Heart left ventricle (tissue), 16 donors: ENCODE measurements around the gene MYO5C. TPM values are rescaled to one million over a fixed set of nuclear protein-coding genes. Genes with fewer than 3 reads are reported as not detected.

Source experiments
- ATAC-seq, 4 donors: fragments of 200-7000 bp; cut with Tn5 transposase; one replicate each; pipeline ENCODE4 v1.9.1; 2020 to 2022; ENCODE audit warnings: moderate library complexity in 4 of 4, mild to moderate bottlenecking in 3 of 4, moderate number of reproducible peaks in 1 of 4
- DNase-seq, 5 donors: peaks; one replicate each; pipeline ENCODE4 v3.0.0-alpha.2; 2020
- H3K27ac ChIP-seq, 12 donors: fragments of 200-600 bp; sonication (generic) in 4 of 12; one replicate each; pipeline versions ENCODE4 v1.5.0 to v1.8.0; 2016 to 2022; ENCODE audit warnings: mild to moderate bottlenecking in 2 of 12
- H3K27me3 ChIP-seq, 9 donors: fragments of 200-600 bp; sonication (generic) in 2 of 9; one replicate each; pipeline versions ENCODE4 v1.5.1 to v1.8.0; 2016 to 2022; ENCODE audit warnings: mild to moderate bottlenecking in 3 of 9
- H3K36me3 ChIP-seq, 9 donors: fragments of 200-600 bp; sonication (generic) in 2 of 9; one replicate each; pipeline versions ENCODE4 v1.5.0 to v1.8.0; 2018 to 2022; ENCODE audit warnings: mild to moderate bottlenecking in 2 of 9
- H3K4me1 ChIP-seq, 12 donors: fragments of 200-600 bp; sonication (generic) in 4 of 12; one replicate each; pipeline versions ENCODE4 v1.5.0 to v1.8.0; 2016 to 2022; ENCODE audit warnings: mild to moderate bottlenecking in 3 of 12
- H3K4me3 ChIP-seq, 12 donors: fragments of 200-600 bp; sonication (generic) in 4 of 12; one replicate each; pipeline versions ENCODE4 v1.5.0 to v1.8.0; 2017 to 2022; ENCODE audit warnings: mild to moderate bottlenecking in 9 of 12, moderate library complexity in 4 of 12
- H3K9me3 ChIP-seq, 12 donors: fragments of 200-600 bp; sonication (generic) in 4 of 12; one replicate each; pipeline versions ENCODE4 v1.5.0 to v1.8.0; 2016 to 2022; ENCODE audit warnings: mild to moderate bottlenecking in 1 of 12
- POLR2A ChIP-seq, 2 donors: fragments of 450-650 bp; IDR thresholded peaks; one replicate each; pipeline ENCODE4 v1.6.1; 2017; ENCODE audit warnings: antibody characterized with exemption in 2 of 2, mild to moderate bottlenecking in 2 of 2, moderate library complexity in 2 of 2
- WGBS, 4 donors: extraction: QIAGEN DNeasy Blood & Tissue Kit in 2 of 4; methylation state at CpG; one replicate each; pipeline versions ENCODE4 v1.1.5 to v1.1.7; 2013 to 2018; 5-methylcytosine and 5-hydroxymethylcytosine counted together
- intact Hi-C, 10 donors: fragments of 100-400 bp; cut with DNase I; formaldehyde crosslinking; loops; one replicate each; pipeline versions ENCODE4 v1.11.1 to v1.14.2; 2022
- polyA plus RNA-seq, 2 donors: library from polyadenylated mRNA; stranded (reverse); fragments of 200-250 nt; gene quantifications; one replicate each; pipeline ENCODE4 v1.2.3, GENCODE V29; 2013
- total RNA-seq, 9 donors: library from RNA; depleted of rRNA in 2 of 9; stranded (reverse); fragments of >200 nt in 2 of 9; fragmentation: NEBNext Ultra II Directional in 3 of 9; extraction: Animal tissue kit (Norgen Biotek cat#: 25700) in 3 of 9; gene quantifications; one replicate each; pipeline versions ENCODE4 v1.1.0 to v1.2.4, GENCODE V29; 2016 to 2023
- TF ChIP-seq, protein P1 (sequence below), 12 donors: fragments of 200-600 bp; sonication (generic) in 4 of 12; IDR thresholded peaks; one replicate each; pipeline versions ENCODE4 v1.5.0 to v1.8.0; 2018 to 2022; ENCODE audit warnings: antibody characterized with exemption in 12 of 12, mild to moderate bottlenecking in 5 of 12
- donor health status: ischemic (EF 13 %, LVEDD 7.1; RV severe dilation, severe dysfunction).
- donor health status: healthy with polysubstance abuse.
- donor health status: DM: no; HTN: yes; CAD: no.
- donor health status: DM: no; HTN: no; CAD: no.
- donor health status: ischemic (EF 25% LVEDD 6.9; RV normal size, moderate dysfunction).
- donor health status: ischemic (EF 25% LVEDD 5.7; RV mildly dilated, moderate dysfunction).
- donor health status: healthy.
- donor health status: DM: yes; HTN: yes; CAD: no.
- donor health status: ischemic (EF 35%, LVEDD 5.7; RV mildly dilated, moderate dysfunction).
- donor health status: nonischemic (EF 11% LVEDD 7.7; RV severe dilation, severe dysfunction).
- donor health status: DM: yes; HTN: yes; CAD: no.
- donor health status: PGD.
- donor health status: ischemic (EF 29% LVEDD 5.4; RV normal size, mild dysfunction).
- donor health status: nonischemic (EF 23%, LVEDD 6.1; RV moderate dilation, normal function).

MYO5C gene
- total and polyA plus RNA-seq, 11 donors: 0.89 to 7.2 (median 2.3) TPM

DNA sequence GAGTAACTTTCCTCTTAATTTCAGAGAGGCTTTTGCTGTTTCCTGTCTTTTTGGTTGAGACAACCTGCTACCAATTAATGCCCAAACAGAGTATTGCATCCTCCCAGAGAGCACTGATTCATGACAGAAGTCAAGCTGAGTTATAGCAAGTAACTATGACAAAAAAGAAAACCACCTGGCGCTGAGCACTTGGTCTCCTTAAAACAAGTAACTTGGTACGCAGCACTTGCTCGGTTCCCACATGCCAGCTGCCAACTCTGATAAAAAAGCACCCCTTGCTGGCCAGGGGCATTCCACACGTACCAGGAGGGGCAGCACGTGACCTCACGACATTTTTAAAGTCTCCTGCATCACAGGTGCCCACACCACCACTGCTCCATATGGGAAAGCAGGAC, 13.5 kb upstream of the MYO5C start:
- 47 to 62% (median 57%) methylated on average over 6 of the region's 6 CpGs for WGBS, 4 donors
- no peak for TF ChIP-seq POLR2A (IDR thresholded peaks at IDR 0.05)
- TF ChIP-seq, protein P1, sequence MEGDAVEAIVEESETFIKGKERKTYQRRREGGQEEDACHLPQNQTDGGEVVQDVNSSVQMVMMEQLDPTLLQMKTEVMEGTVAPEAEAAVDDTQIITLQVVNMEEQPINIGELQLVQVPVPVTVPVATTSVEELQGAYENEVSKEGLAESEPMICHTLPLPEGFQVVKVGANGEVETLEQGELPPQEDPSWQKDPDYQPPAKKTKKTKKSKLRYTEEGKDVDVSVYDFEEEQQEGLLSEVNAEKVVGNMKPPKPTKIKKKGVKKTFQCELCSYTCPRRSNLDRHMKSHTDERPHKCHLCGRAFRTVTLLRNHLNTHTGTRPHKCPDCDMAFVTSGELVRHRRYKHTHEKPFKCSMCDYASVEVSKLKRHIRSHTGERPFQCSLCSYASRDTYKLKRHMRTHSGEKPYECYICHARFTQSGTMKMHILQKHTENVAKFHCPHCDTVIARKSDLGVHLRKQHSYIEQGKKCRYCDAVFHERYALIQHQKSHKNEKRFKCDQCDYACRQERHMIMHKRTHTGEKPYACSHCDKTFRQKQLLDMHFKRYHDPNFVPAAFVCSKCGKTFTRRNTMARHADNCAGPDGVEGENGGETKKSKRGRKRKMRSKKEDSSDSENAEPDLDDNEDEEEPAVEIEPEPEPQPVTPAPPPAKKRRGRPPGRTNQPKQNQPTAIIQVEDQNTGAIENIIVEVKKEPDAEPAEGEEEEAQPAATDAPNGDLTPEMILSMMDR (IDR thresholded peaks at IDR 0.05): no peak
- Histone ChIP-seq H3K4me3 (no peak overlapping the region), H3K27ac (no peak overlapping the region), H3K36me3 (peaks cover 0 to 48% (median 28%) of the 10 kb centered on the region in 9 donors), H3K9me3 (no peaks in the 10 kb centered on the region), H3K27me3 (no peaks in the 10 kb centered on the region), H3K4me1 (peaks cover 0 to 13% (median 5%) of the 10 kb centered on the region in 12 donors)
- DNase-seq (no peak), ATAC-seq (peak in 1 of 4 donors; percentile 41)
- intact Hi-C loops: no loop called here

DNA sequence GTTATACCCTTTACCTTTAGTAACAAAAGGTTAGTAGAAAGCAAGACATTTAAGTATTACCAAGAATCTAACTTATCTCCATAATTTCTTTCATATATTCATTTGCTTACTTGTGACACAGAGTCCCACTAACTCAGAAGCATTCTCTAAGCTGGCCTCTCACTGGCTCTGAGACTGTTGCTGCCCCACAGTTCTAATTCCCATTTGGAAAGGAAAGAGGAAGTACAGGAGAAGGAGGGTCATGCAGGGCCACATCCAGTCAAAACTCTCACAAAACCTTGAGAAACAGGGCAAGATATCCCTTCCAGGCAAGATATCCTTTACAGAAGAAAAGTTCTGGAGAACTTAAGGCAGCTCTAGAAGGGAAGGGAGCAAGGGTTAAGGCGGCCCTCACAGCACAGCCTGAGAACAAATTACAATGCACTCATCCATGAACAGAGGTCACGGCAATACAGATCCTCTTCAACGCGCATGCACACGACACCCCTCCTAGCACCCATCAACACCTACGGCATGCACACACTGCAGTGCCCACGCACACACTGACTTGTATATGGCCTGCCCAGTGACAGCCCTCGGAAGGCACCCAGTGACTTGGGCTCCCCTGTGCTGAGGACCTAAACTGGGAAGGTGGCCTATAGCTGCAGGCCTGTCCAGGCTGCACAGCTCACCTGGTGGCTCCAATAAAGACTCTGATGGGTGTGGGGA, 13.0 kb upstream of the MYO5C start:
- no peak overlapping the region for H3K27ac ChIP-seq
- no peak overlapping the region for H3K4me3 ChIP-seq
- H3K36me3 ChIP-seq: peaks cover 0 to 42% (median 23%) of the 10 kb centered on the region in 9 donors
- ATAC-seq (peak in 3 of 4 donors; percentile 54 to 60 (median 58)), DNase-seq (no peak)
- H3K9me3 ChIP-seq: no peaks in the 10 kb centered on the region
- no peak for TF ChIP-seq POLR2A (IDR thresholded peaks at IDR 0.05)
- TF ChIP-seq, protein P1 (IDR thresholded peaks at IDR 0.05): no peak
- H3K27me3 ChIP-seq: no peaks in the 10 kb centered on the region
- peaks cover 0 to 13% (median 5%) of the 10 kb centered on the region in 12 donors for H3K4me1 ChIP-seq
- 59 to 73% (median 61%) methylated on average over 8 of the region's 8 CpGs for WGBS, 4 donors
- intact Hi-C loops: no loop called here

DNA sequence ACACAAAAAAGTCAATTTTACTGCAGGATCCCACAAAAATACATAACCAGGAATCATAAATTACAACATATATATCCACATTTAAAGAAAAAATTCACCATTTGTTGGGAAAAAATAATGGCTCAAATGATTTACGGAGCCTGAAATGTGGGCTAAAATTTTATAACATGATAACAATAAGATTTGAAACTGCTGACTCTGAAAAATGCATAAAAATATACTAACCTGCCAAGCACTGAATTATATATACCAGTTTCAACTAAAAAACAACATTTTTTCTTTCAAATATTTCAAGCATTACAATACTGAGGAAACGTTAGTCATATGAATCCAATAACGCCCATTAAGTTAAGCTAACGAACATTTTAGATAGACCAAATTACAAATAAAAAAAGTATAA, 12.2 kb upstream of the MYO5C start:
- Histone ChIP-seq H3K27me3 (no peaks in the 10 kb centered on the region), H3K9me3 (no peaks in the 10 kb centered on the region), H3K4me3 (no peak overlapping the region), H3K4me1 (peaks cover 0 to 13% (median 5%) of the 10 kb centered on the region in 12 donors), H3K36me3 (peaks cover 0 to 35% (median 15%) of the 10 kb centered on the region in 9 donors), H3K27ac (no peak overlapping the region)
- ATAC-seq: no peak
- 95 to 98% (median 96%) methylated on average over 4 of the region's 4 CpGs for WGBS, 4 donors
- intact Hi-C loops: no loop called here
- TF ChIP-seq, protein P1 (IDR thresholded peaks at IDR 0.05): no peak
- no peak for TF ChIP-seq POLR2A (IDR thresholded peaks at IDR 0.05)
- no peak for DNase-seq

DNA sequence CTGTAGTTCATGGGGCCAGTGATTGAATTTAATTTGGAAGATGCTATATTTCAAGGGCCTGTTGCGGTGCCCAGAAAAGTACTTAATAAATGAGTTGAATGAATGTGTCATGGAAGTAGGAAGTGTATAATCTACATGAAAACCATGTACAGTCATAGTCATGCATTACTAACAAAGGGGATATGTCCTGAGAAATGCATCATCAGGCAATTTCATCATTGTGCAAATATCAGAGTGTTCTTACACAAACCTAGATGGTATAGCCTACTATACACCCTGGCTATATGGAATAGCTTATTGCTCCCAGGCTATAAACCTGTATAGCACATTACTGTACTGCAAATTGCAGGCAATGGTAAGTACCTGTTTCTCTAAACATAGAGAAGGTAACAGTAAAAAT, 10.7 kb upstream of the MYO5C start:
- no peak for TF ChIP-seq POLR2A (IDR thresholded peaks at IDR 0.05)
- TF ChIP-seq, protein P1 (IDR thresholded peaks at IDR 0.05): no peak
- peaks cover 0 to 22% (median 3%) of the 10 kb centered on the region in 9 donors for H3K36me3 ChIP-seq
- no peak overlapping the region for H3K27ac ChIP-seq
- H3K4me1 ChIP-seq: peaks cover 0 to 13% (median 5%) of the 10 kb centered on the region in 12 donors
- 40 to 100% (median 73%) methylated on average over 1 of the region's 1 CpG for WGBS, 4 donors
- ATAC-seq (no peak), DNase-seq (no peak)
- no peaks in the 10 kb centered on the region for H3K9me3 ChIP-seq
- intact Hi-C loops: no loop called here
- H3K4me3 ChIP-seq: no peak overlapping the region
- no peaks in the 10 kb centered on the region for H3K27me3 ChIP-seq
